Skeletal muscle tissue (tissue), 4 donors: ENCODE results near the gene PNMT. TPM values are rescaled to one million over a fixed set of nuclear protein-coding genes. Genes with fewer than 3 reads are reported as not detected.
"Not testable (repeated sequence)": the region's sequence is repeated elsewhere in the genome, so short reads cannot be mapped to it uniquely, and the experiment has no call there.

Source experiments
- H3K27ac ChIP-seq: one replicate; pipeline ENCODE4 v1.7.0; 2013; ENCODE audit warnings: mild to moderate bottlenecking, low read depth, low read length, inconsistent platforms
- H3K27me3 ChIP-seq, 3 donors: one replicate each; pipeline ENCODE4 v1.7.0; 2013; ENCODE audit warnings: low read length in 3 of 3; ENCODE audit not compliant: control insufficient read depth in 3 of 3, insufficient read depth in 3 of 3
- H3K36me3 ChIP-seq, 3 donors: one replicate each; pipeline ENCODE4 v1.7.0; 2013; ENCODE audit warnings: low read length in 3 of 3; ENCODE audit not compliant: control insufficient read depth in 3 of 3, insufficient read depth in 3 of 3
- H3K4me1 ChIP-seq, 3 donors: one replicate each; pipeline ENCODE4 v1.7.0; 2013; ENCODE audit warnings: low read length in 3 of 3, mild to moderate bottlenecking in 3 of 3; ENCODE audit not compliant: control insufficient read depth in 3 of 3, insufficient read depth in 3 of 3
- H3K4me3 ChIP-seq, 3 donors: one replicate each; pipeline ENCODE4 v1.7.0; 2013; ENCODE audit warnings: low read length in 3 of 3
- H3K9ac ChIP-seq, 3 donors: one replicate each; pipeline ENCODE4 v1.7.0; 2013; ENCODE audit warnings: low read length in 3 of 3, mild to moderate bottlenecking in 3 of 3, moderate library complexity in 2 of 3, low read depth in 1 of 3
- H3K9me3 ChIP-seq, 3 donors: one replicate each; pipeline ENCODE4 v1.7.0; 2013; ENCODE audit warnings: low read length in 3 of 3; ENCODE audit not compliant: control insufficient read depth in 3 of 3
- total RNA-seq: library from RNA; depleted of rRNA; stranded (reverse); fragments of >200 nt; gene quantifications from one replicate; pipeline ENCODE4 v1.2.3, GENCODE V29; 2014
- donor health status: Osteomylitis.

Gene PNMT
- total RNA-seq, 1 donor from 2014 or later = 0.52 TPM

- peaks cover 17 to 30% (median 18%) of the 10 kb centered on the region in 3 donors for H3K36me3 ChIP-seq
- H3K9ac ChIP-seq = peak within 1 kb of the TSS; percentile 66 to 87 (median 85)
Observed at GRCh38 chr17:39687546-39688474, 19.6 kb downstream of the PNMT start, which contains the start of gene PGAP3. PGAP3 (minus strand) TSS chr17:39688057; CDS start chr17:39688014, 43 bp downstream.

DNA sequence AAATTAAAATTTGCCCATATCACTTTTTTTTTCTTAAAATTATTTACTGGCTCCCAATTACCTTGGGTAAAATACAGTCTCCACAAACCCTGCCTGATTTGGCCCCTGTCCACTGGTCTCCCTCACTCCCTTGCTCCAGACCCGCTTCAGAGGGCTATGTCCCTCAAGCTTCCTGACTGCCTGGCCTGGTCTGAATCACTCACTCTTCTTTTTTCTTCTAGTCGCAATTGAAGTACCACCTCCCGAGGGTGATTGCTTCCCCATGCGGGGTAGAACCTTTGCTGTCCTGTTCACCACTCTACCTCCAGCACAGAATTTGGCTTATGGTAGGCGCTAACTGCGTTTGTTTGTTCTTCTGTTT is 20.2 kb downstream of the PNMT start:
- Histone ChIP-seq H3K27me3 (no peaks in the 10 kb centered on the region), H3K9ac (peak overlapping the region; percentile 66 to 87 (median 85)), H3K27ac (peak overlapping the region; percentile 82), H3K4me3 (peak overlapping the region; percentile 81 to 94 (median 84)), H3K36me3 (peaks cover 11 to 30% (median 14%) of the 10 kb centered on the region in 3 donors), H3K9me3 (no peaks in the 10 kb centered on the region), H3K4me1 (peaks cover 18 to 20% (median 20%) of the 10 kb centered on the region in 3 donors)

More at GRCh38 chr17:39687546-39688474, 19.6 kb downstream of the PNMT start, which contains the start of gene PGAP3:
- Histone ChIP-seq H3K9me3 (no peaks in the 10 kb centered on the region), H3K27ac (peak within 1 kb of the TSS; percentile 82), H3K4me3 (peak within 1 kb of the TSS; percentile 81 to 94 (median 84)), H3K27me3 (no peaks in the 10 kb centered on the region), H3K4me1 (peaks cover 18 to 20% (median 20%) of the 10 kb centered on the region in 3 donors)

DNA sequence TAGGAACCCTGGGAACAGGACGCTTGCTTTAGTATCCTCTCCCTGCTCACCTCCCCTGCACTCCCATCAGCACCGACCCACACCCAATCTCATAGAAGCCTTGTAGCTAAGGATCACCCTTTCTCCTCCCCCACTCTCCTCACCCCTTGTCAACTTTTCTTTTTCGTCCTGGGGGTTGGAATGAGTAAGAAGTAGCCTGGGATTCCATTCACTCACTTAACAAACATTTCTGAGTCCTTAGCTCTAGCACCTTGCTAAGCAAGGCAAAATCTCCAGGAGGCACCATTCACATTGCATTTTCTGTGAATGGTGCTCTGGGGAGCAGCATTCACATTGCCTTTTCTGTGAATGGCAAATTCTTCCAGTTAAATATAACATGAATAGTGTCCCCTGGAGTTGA is 20.7 kb downstream of the PNMT start:
- peaks cover 8 to 29% (median 14%) of the 10 kb centered on the region in 3 donors for H3K36me3 ChIP-seq
- peak overlapping the region; percentile 81 to 94 (median 84) for H3K4me3 ChIP-seq
- H3K27me3 ChIP-seq = no peaks in the 10 kb centered on the region
- H3K9ac ChIP-seq = peak overlapping the region in 1 of 3 donors; percentile 87
- no peak overlapping the region for H3K27ac ChIP-seq
- H3K9me3 ChIP-seq = no peaks in the 10 kb centered on the region
- peaks cover 18 to 20% (median 20%) of the 10 kb centered on the region in 3 donors for H3K4me1 ChIP-seq

DNA sequence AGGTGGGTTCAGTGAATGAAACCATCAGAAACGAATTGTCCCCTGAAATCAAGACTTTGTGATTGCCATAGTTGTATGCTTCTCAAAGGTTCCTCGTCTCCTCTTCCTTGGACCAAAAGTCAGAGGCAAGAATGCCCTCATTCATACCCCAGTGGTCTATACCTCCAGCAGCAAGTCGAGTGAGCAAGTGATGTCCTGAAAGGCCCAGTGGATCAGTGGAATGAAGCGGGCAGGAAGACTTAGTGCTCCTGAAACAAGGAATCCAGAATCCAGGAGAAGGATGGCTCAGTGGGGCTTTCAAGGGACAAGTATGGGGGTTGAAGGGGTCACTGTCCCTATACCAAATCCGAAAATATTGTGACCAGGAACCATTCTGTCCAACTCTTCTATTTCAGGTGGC is 26.3 kb downstream of the PNMT start:
- Histone ChIP-seq H3K27ac (no peak overlapping the region), H3K9ac (no peak overlapping the region), H3K36me3 (peaks cover 6 to 28% (median 6%) of the 10 kb centered on the region in 3 donors), H3K4me1 (peaks cover 2 to 3% (median 3%) of the 10 kb centered on the region in 3 donors), H3K4me3 (no peak overlapping the region), H3K9me3 (no peaks in the 10 kb centered on the region), H3K27me3 (no peaks in the 10 kb centered on the region)

GRCh38 chr17:39695089-39695474 is 26.8 kb downstream of the PNMT start:
- Histone ChIP-seq H3K9me3 (no peaks in the 10 kb centered on the region), H3K27ac (no peak overlapping the region), H3K9ac (no peak overlapping the region), H3K4me1 (peaks cover 2 to 3% (median 3%) of the 10 kb centered on the region in 3 donors), H3K36me3 (peaks cover 6 to 25% (median 6%) of the 10 kb centered on the region in 3 donors), H3K27me3 (no peaks in the 10 kb centered on the region), H3K4me3 (no peak overlapping the region)

DNA sequence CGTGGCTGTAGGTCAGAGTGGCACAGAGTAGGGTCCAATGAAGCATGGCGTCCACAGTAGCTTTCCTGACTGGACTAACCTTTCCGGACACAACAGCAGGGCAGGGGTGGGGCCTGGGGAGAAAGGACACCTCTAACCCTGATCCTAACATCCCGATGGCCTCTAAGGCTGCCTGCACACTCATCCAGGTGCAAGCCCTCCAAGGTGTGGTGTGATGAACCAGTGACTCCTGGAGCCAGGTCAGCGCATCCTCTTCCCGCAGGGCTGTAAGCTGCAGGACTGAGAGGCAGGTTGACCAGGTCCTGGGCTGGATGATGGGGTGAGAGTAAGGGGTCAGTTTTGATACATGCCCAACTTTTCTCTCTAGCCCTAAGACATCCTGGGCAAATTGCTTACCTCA is 28.5 kb downstream of the PNMT start:
- Histone ChIP-seq H3K9ac (no peak overlapping the region), H3K9me3 (no peaks in the 10 kb centered on the region), H3K36me3 (peaks cover 6 to 15% (median 6%) of the 10 kb centered on the region in 3 donors), H3K27ac (no peak overlapping the region), H3K27me3 (peaks cover 0 to 4% (median 0%) of the 10 kb centered on the region in 3 donors), H3K4me3 (no peak overlapping the region), H3K4me1 (peaks cover 12% of the 10 kb centered on the region in 3 donors)

GRCh38 chr17:39697961-39698360 is 29.7 kb downstream of the PNMT start:
- Histone ChIP-seq H3K4me3 (no peak overlapping the region), H3K27me3 (peaks cover 0 to 4% (median 0%) of the 10 kb centered on the region in 3 donors), H3K9me3 (no peaks in the 10 kb centered on the region), H3K4me1 (peaks cover 18 to 21% (median 19%) of the 10 kb centered on the region in 3 donors), H3K27ac (no peak overlapping the region), H3K36me3 (peaks cover 6 to 15% (median 6%) of the 10 kb centered on the region in 3 donors), H3K9ac (no peak overlapping the region)

GRCh38 chr17:39699157-39699817 is 31.0 kb downstream of the PNMT start:
- not testable (repeated sequence) for H3K27me3 ChIP-seq, H3K9me3 ChIP-seq
- Histone ChIP-seq H3K27ac (peak overlapping the region; percentile 71), H3K4me3 (peak overlapping the region; percentile 65 to 76 (median 75)), H3K9ac (peak overlapping the region; percentile 77 to 88 (median 84)), H3K36me3 (peaks cover 6 to 15% (median 6%) of the 10 kb centered on the region in 3 donors), H3K4me1 (peaks cover 21 to 31% (median 25%) of the 10 kb centered on the region in 3 donors)

GRCh38 chr17:39699818-39700147 is 31.5 kb downstream of the PNMT start, which contains the start of gene ERBB2:
ERBB2 (plus strand) TSS chr17:39700064; CDS start chr17:39700239, 175 bp downstream.
- peaks cover 6 to 11% (median 6%) of the 10 kb centered on the region in 3 donors for H3K36me3 ChIP-seq
- peak within 1 kb of the TSS; percentile 65 to 76 (median 75) for H3K4me3 ChIP-seq
- H3K27ac ChIP-seq = peak within 1 kb of the TSS; percentile 71
- H3K9me3 ChIP-seq = no peaks in the 10 kb centered on the region
- peaks cover 26 to 36% (median 29%) of the 10 kb centered on the region in 3 donors for H3K4me1 ChIP-seq
- peaks cover 0 to 4% (median 0%) of the 10 kb centered on the region in 3 donors for H3K27me3 ChIP-seq
- peak within 1 kb of the TSS; percentile 77 to 88 (median 84) for H3K9ac ChIP-seq
